GM18520 (cell line): Measurements from ENCODE around the gene KLC1.

ENCODE experiments used
- ATAC-seq: cut with Tn5 transposase; IDR thresholded peaks from one replicate; pipeline ENCODE4 v1.9.1; 2021; ENCODE audit not compliant: unreplicated experiment

The KLC1 gene

GRCh38 chr14:103716091-103716801, 87.2 kb downstream of the KLC1 start:
- ATAC-seq, result no peak

GRCh38 chr14:103716899-103717411, 87.9 kb downstream of the KLC1 start:
- ATAC-seq, result no peak

GRCh38 chr14:103718572-103718971, 89.6 kb downstream of the KLC1 start:
- ATAC-seq, result no peak

GRCh38 chr14:103719751-103720150, 90.7 kb downstream of the KLC1 start:
- ATAC-seq, result no peak

GRCh38 chr14:103721334-103722120, 92.5 kb downstream of the KLC1 start:
- ATAC-seq, result no peak

- ATAC-seq, result no peak
Observed at GRCh38 chr14:103723748-103724081, 94.7 kb downstream of the KLC1 start.

- no peak for ATAC-seq
Observed at GRCh38 chr14:103724116-103724515, 95.1 kb downstream of the KLC1 start.

- no peak for ATAC-seq
Observed at GRCh38 chr14:103725001-103725682, 96.1 kb downstream of the KLC1 start.

- ATAC-seq, result no peak
Observed at GRCh38 chr14:103725739-103726395, 96.9 kb downstream of the KLC1 start.

GRCh38 chr14:103726474-103726873, 97.5 kb downstream of the KLC1 start:
- ATAC-seq, result no peak

- no peak for ATAC-seq
Observed at GRCh38 chr14:103727313-103727980, 98.4 kb downstream of the KLC1 start.

- no peak for ATAC-seq
Observed at GRCh38 chr14:103728141-103728540, 99.1 kb downstream of the KLC1 start.

- no peak for ATAC-seq
Observed at GRCh38 chr14:103728721-103729120, 99.7 kb downstream of the KLC1 start.

GRCh38 chr14:103729496-103730448, 100.8 kb downstream of the KLC1 start:
- ATAC-seq, result no peak

GRCh38 chr14:103730490-103731035, 101.6 kb downstream of the KLC1 start:
- no peak for ATAC-seq

GRCh38 chr14:103731481-103731880, 102.5 kb downstream of the KLC1 start:
- ATAC-seq, result no peak

- no peak for ATAC-seq
Observed at GRCh38 chr14:103731916-103732867, 103.2 kb downstream of the KLC1 start.
